Activated CD8-positive, alpha-beta memory T cell treated with anti-CD3 and anti-CD28 coated beads, Interleukin-2, amount 50 U/mL, for 1 hour (primary cell): ENCODE results near the gene UBTF.
"Not testable (repeated sequence)": the region's sequence is repeated elsewhere in the genome, so short reads cannot be mapped to it uniquely, and the experiment has no call there.

Source experiments
- DNase-seq: peaks from one replicate; pipeline ENCODE4 v3.0.0-alpha.2; 2020; ENCODE audit errors: extremely low read depth

Gene UBTF

DNA sequence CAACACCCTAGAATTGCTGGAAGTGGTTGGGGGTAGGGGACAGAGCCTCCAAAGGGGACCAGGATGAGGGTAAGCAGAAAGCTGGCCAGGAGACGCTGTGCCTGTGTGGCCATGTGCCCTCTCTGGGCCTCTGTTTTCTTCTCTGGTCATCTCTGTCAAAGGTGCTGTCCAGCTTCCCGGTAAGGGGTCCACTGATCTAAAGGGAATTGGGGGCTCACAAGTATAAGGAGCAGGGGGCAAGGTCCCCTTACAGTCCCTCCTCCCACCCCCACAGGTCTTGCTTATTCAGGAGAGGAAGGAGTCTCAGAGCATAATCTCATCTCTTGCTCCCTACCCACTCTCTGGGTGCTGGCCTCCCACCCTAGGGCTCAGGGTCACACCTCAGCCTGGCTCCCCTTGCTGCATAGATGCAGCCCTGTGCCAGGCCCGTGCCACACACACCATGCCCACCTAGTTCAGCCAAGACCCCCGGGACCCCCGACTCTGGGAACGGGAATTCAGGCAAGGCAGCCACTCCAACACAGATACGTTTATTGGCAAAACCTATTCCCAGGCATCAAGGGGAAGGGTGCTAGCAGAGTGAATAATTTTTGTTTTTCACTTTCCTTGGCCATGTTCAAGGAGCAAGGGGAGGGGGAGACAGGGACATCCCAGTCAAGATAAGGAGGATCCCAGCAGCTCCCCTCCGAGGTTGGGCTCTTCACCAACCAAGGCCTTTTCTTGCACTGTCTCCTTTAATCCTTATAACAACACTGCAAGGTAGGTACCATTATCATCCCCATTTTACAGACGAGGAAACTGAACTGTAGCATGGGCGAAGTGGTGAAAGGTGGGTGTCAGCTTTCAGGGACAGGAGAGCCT is 28.6 kb upstream of the UBTF start:
- DNase-seq = no peak

- no peak for DNase-seq
These were observed 28.0 kb upstream of the UBTF start for GRCh38 chr17:44247440-44247841.

DNA sequence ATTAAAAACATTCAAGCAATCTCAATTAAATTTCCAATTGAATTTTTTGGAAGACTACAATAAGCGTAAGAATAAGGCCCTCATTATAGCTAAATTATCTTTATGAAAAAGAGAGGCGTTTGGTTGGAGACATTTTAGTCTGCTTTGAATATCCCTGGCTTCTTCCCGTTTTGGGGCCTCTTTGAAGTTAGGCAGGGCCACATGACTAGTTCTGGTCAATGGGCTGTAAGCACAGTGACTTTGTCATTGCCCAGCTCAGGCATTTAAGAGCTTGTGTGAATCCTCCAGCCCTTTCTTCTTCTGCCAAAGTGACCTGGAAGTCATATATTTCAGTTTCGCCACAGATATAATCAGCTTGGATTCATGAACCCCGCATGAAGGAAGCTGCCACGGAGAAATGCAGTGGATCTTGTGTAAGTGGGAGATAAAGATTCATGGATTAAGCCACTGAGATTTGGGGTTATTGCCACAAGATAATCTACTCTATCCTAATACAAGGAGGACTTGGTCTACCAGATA is 21.7 kb upstream of the UBTF start:
- DNase-seq = no peak

GRCh38 chr17:44237886-44238285 is 18.4 kb upstream of the UBTF start:
- DNase-seq = not testable (repeated sequence)

DNA sequence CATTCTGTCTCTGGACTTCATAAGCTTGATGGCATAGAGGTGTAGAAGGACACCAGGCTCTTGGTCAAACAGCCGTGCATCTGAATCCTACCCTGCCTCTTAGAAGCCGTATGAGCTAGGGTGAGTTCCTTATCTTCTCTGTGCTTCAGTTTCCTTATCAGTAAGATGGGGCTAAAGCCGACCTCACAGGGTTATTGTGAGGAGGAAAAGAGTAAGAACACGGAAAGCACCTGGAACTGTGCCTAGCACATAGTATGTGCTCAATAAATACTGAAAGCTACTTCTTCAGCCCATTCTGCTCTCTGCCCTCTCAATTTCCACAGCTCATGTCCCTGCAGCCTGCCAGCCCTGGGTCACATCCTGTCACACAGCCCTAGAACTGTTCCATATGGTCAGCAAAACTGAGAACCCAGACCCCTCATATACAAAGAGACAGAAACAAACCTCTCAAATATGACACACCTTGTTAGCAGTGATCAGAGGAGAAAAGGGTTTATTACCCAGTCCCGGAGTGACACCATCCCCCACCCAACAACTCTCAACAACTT is 17.0 kb upstream of the UBTF start:
- no peak for DNase-seq

- no peak for DNase-seq
These were observed 16.1 kb upstream of the UBTF start for GRCh38 chr17:44235583-44235936.

DNA sequence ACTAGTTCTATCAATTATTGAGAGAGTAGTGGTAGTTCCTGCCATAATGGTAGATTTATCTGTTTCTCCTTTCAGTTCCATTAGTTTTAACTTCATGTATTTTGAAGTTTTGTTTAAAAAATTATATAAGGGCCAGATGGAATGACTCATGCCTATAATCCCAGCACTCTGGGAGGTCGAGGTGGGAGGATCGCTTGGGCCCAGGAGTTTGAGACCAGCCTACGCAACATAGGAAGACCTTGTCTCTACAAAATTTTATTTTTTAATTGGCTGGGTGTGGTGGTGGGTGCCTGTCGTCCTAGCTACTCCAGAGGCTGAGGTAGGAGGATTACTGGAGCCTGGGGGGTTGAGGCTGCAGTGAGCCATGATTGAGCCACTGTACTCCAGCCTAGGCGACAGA is 14.1 kb upstream of the UBTF start:
- no peak for DNase-seq

GRCh38 chr17:44232061-44232460 is 12.6 kb upstream of the UBTF start:
- DNase-seq = no peak

- no peak for DNase-seq
These were observed 10.7 kb upstream of the UBTF start for GRCh38 chr17:44230140-44230539.

GRCh38 chr17:44229090-44229489 is 9.6 kb upstream of the UBTF start:
- DNase-seq = no peak

DNA sequence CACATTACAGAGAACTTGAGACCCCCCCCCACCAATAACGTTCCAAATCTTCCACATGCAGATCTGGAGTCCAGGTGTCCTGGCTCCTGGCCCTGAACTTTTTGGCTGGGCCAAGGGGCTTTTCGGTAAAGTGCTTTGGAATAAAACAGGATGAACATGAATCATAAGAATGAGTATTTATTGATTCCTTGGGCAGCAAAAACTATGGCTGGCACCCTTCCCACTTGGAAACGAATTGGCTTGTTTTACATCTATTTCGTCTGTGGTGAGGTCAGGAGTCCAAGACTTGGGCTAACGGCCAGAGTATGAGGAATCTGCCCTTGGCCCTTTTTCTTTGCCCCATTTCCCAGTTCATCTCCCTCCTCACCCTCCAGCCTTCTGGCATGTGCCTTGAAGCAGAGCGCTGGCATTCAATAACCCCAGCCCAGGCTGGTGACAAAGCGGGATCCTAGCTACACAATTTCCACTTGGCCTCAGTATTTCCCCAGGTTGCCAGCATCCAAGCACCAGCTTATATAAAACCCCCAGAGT is 4.1 kb upstream of the UBTF start:
- DNase-seq = no peak

DNA sequence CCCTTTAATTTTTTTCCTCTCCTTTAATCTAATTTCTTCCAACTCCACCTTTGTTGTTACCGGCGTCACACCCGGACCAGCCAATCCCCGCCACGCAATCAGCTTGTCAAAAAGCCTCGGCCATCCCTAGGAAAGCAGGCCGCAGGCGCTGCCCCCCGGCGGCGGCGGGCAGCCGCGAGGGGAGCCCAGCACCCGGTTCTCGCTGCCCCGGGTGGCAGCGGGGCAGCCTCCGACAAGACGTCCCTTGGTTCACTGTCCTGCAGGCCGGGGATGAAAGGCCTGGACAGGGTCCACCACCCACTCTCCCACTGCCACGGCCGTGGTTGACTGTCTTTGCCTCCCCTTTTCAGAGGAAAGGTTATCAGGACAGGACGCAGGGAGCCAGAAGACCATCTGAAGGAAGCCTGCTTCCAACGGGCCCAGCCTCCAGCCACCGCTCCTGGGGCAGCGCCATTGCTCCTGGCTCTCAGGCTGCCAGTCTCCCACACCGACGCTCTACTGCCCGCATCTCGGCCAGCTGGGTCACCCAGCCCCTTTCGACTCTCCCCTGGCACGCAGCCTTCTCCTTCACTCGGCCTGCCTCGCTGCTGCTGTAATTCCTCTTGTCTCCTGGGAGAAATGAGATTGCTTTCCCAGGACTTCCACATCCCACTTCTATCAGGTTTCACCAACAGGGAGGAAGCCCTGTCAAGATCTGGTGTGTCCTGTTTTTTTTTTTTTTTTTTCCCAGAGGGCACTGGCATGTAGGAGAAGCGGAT is 2.8 kb upstream of the UBTF start:
- DNase-seq = no peak

- DNase-seq = no peak
These were observed 2.3 kb upstream of the UBTF start for GRCh38 chr17:44221862-44222111.

DNA sequence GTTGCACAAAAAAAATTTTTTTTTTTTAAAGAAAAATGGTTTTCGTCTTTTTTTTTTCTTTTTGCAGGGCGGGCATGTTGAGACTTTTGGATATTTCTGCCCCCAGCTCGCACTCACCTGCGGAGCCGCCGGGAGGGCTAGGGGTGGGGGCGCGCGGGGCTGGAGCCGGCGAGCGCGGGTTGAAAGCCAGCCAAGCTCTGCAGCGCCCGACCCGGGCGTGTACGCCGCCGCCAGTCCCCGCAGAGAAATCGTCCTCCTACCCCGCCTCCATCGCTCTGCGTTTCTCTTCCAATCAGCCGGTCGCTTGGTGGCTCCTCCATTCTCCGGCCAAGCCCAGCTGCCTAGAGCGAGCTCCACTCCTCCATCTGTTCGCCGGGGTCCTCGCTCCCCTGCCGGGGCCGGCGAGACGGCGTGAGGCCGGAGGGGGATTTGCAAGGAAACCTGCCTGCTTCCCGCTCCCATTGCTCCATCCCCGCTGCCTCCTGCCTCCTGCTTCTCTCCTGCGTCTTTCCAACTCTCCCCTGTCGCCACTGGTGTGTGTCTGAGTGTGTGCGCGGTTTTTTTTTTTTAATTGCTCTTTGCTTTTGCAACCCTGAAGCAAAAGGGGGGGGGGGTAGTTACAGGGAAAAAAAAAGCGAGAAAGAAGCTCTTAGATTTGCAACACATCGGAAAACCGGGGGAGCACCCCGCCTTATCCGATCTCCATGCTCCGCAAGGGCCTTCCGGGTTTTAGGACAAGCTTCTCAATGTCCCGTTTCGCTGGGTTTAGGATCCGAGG is 1.8 kb upstream of the UBTF start:
- DNase-seq = no peak

- no peak for DNase-seq
These were observed 973 bp upstream of the UBTF start for GRCh38 chr17:44220213-44221083.

- no peak for DNase-seq
These were observed 313 bp downstream of the UBTF start for GRCh38 chr17:44219108-44219615.

DNA sequence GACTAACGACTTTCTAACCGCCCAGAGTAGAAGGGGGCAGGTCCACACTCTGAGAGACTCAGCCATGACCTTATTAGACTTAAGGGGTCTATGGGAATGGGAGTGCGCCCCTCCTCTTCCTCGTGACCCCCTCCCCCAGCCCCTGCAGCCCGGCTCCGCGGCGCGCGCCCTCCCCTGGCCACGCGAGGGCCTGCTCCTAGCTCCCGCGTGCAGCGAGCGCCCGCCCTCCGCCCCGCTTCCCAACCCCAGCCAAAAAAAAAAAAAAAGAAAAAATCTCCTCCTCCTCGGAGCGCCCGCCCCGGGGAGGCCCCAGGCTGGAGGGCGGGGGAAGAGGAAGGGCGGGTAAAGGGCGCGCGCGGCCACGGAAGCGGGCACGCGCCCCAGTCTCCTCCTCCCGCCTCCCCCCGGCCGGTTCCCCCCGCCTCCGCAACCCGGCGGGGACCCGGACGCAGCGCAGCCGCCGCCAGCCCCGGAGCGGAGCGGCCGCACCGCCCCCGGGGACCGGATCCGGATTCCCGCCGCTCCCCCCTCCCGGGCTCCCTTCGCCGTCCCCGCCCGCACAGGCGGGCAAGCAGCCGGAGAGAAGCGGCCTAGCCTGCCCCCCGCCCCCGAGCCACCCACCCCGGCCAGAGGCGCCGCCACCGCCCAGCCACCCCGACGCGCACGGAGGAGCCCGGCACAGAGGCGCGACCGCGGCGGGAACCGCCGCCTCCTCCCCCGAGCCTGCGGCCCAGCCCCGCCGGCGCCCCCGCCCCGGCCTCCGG is 949 bp downstream of the UBTF start:
- DNase-seq = no peak

DNA sequence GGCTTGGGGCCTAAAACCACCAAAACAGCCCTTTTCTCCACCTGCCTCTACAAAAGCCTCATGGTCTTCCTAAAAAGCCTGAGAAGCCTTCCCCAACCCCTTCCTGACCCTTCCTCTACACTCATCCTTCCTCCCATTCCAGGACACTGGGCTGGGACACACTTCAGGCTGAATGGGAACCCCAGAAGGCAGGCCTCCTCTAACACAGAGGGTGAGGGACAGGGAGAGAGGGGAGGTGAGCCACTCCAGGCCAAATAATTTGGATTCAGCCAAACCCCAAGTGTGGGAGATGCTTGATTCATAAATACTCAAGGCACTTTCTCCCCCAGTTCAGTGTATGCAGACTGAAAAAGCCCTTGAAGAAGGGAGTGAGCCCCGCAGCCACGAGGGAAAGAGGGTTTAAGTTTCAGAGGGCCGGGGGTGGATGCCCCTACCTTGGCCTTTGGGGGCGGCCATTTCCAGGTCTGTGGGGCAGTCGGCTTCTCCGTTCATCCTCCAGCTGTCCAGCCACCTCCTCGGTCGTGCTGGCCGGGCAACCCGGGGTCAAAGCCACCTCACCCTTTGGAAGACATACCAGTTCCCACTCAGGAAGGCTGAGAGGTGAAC is 1.6 kb downstream of the UBTF start:
- no peak for DNase-seq

DNA sequence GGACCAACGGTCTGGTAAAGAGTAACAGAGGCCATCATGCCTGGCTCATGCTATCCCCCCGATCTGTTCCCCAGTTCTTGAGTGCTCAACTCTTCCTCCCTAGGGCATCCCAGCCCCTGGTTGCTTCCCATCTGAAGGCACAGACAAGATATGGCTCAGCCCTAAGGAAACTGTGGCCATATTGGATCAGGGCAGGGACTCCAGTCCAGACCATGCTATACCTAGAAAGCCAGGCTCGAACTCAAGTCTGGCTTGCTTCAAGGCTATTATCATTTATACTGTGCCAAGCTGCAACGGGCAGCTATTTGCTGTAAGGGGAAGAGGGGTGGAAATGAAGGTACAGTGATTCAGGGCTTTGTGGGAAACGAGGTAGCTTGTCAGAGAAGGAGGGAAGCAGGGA is 2.8 kb downstream of the UBTF start:
- no peak for DNase-seq

DNA sequence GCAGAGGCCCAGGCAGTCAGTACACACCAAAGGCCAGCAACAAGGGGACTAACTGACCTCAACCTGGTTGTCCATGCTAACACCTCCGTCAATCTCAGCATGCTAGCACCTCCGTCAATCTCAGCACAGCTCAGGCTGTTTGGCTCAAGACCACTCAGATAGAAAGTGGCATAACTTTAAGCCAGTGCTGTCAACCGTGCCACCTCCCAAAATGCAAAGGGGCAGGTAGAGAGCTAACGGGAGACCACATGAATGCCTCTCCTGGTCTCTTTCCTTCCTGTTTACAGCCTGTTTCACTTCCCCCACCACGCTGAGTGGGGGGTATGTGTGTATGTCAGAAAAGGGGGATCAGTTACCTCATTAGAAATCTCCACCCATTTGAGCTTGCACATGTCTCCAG is 3.3 kb downstream of the UBTF start:
- no peak for DNase-seq
